T-cell (primary cell): ENCODE measurements around the gene RGCC. TPM values are rescaled to one million over a fixed set of nuclear protein-coding genes. Genes with fewer than 3 reads are reported as not detected.
A peak's percentile ranks its signal among the peaks of the same experiment; 100 is the strongest.
"Not testable (repeated sequence)": the region's sequence is repeated elsewhere in the genome, so short reads cannot be mapped to it uniquely, and the experiment has no call there.

Experiments used
- ATAC-seq, 4 experiments: fragments of 200-7000 bp in 3 of 4; fragments of 150-1000 bp in 1 of 4; cut with Tn5 transposase; replicated peaks in 1 of 4; 1 replicate in 3 of 4; 2 replicates in 1 of 4; pipeline ENCODE4 v1.10.0; 2021; ENCODE audit warnings: moderate library complexity in 3 of 4, mild to moderate bottlenecking in 2 of 4, moderate number of reproducible peaks in 1 of 4
- CTCF ChIA-PET, 2 donors: fragments of 300-600 bp; sonication (Branson Sonifier 250); formaldehyde crosslinking; loops; one replicate each; lab custom pipeline; 2022; ENCODE audit warnings: antibody characterized with exemption in 2 of 2; lab: Charles Lee
- POLR2A ChIA-PET, 2 donors: fragments of 300-600 bp; sonication (Branson Sonifier 250); formaldehyde crosslinking; loops; one replicate each; lab custom pipeline; 2022; ENCODE audit warnings: antibody characterized with exemption in 2 of 2; lab: Charles Lee
- DNase-seq, 35 experiments: peaks; one replicate each; pipeline versions ENCODE4 v3.0.0 to v3.0.0-alpha.2; 2013 to 2023
- H3K27ac ChIP-seq: one replicate; pipeline ENCODE4 v1.5.1; 2013; ENCODE audit warnings: low read length
- H3K27me3 ChIP-seq, 2 experiments: replicated peaks in 1 of 2; 1 replicate in 1 of 2; 2 replicates in 1 of 2; pipeline versions ENCODE4 v1.6.1 to v1.7.0; 2013; ENCODE audit warnings: low read length in 1 of 2, mixed read lengths in 1 of 2; ENCODE audit not compliant: control insufficient read depth in 2 of 2, insufficient read depth in 2 of 2; ENCODE audit errors: extremely low read depth in 1 of 2
- H3K36me3 ChIP-seq, 2 donors: 1 replicate in 1 of 2; 2 replicates in 1 of 2; pipeline versions ENCODE4 v1.6.1 to v1.7.0; 2013; ENCODE audit warnings: low read length in 1 of 2; ENCODE audit not compliant: control insufficient read depth in 2 of 2, insufficient read depth in 1 of 2; ENCODE audit errors: extremely low read depth in 1 of 2
- H3K4me1 ChIP-seq, 2 experiments: 1 replicate in 1 of 2; 2 replicates in 1 of 2; pipeline versions ENCODE4 v1.6.1 to v1.7.0; 2013; ENCODE audit warnings: low read length in 2 of 2, mixed read lengths in 1 of 2; ENCODE audit not compliant: insufficient read depth in 2 of 2, control insufficient read depth in 1 of 2; ENCODE audit errors: extremely low read depth in 1 of 2
- H3K4me3 ChIP-seq, 2 donors: 1 replicate in 1 of 2; 2 replicates in 1 of 2; pipeline versions ENCODE4 v1.5.1 to v1.7.0; 2013; ENCODE audit warnings: mild to moderate bottlenecking in 2 of 2, low read length in 1 of 2, moderate library complexity in 1 of 2; ENCODE audit not compliant: control insufficient read depth in 1 of 2; ENCODE audit errors: extremely low read depth in 1 of 2
- H3K9me3 ChIP-seq: 2 replicates; pipeline ENCODE4 v1.7.0; 2013
- H3K27ac Mint-ChIP-seq, 2 donors: one replicate each; pipeline ENCODE4 v1.8.0; 2020 to 2021; ENCODE audit warnings: mild to moderate bottlenecking in 2 of 2, mixed read lengths in 2 of 2
- H3K27me3 Mint-ChIP-seq, 2 donors: one replicate each; pipeline ENCODE4 v1.8.0; 2021 to 2022; ENCODE audit warnings: mixed read lengths in 2 of 2
- H3K36me3 Mint-ChIP-seq: one replicate; pipeline ENCODE4 v1.8.0; 2021; ENCODE audit warnings: mixed read lengths
- H3K4me1 Mint-ChIP-seq, 3 donors: one replicate each; pipeline ENCODE4 v1.8.0; 2020 to 2022; ENCODE audit warnings: mixed read lengths in 3 of 3, mild to moderate bottlenecking in 1 of 3
- H3K4me3 Mint-ChIP-seq, 3 donors: one replicate each; pipeline ENCODE4 v1.8.0; 2020 to 2022; ENCODE audit warnings: mild to moderate bottlenecking in 3 of 3, mixed read lengths in 3 of 3, moderate library complexity in 3 of 3
- H3K9me3 Mint-ChIP-seq, 3 donors: one replicate each; pipeline ENCODE4 v1.8.0; 2020 to 2022; ENCODE audit warnings: mixed read lengths in 3 of 3
- WGBS: methylation state at CpG from one replicate; pipeline ENCODE4 v1.1.5; 2013; ENCODE audit warnings: missing lambda C conversion rate; ENCODE audit not compliant: insufficient coverage; 5-methylcytosine and 5-hydroxymethylcytosine counted together
- total RNA-seq, 35 experiments: library from RNA in 6 of 35; stranded (reverse) in 6 of 35; fragments of 120-200 nt in 1 of 35; gene quantifications; one replicate each; pipeline versions ENCODE4 v1.2.1 to v1.2.4 and lab custom pipeline; 2013 to 2026

The RGCC gene
- total RNA-seq, 5 donors from 2014 or later (not counting 1 experiment from before 2014, with no cell fraction given) = 151 to 515 (median 166) TPM

DNA sequence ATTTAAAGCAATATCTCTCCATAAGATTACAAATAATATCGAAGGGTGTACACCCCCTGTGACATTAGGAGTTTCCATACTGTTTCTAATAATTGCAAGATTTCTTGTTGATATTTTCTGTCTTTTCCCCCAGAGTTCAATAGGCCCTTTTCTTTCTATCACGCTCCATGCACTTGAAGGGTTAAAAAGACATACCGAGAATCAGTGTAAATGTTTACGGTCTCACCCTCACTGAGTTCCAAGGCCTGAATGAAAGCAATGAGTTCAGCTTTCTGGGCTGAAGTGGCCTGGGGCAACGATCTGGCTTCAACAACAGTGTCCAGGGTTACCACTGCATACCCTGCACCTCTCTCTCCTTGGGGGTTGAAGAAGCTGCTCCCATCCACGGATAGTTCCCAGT lies 36.0 kb upstream of the RGCC start:
- H3K9me3 ChIP-seq, DNase-seq, H3K36me3 Mint-ChIP-seq, H3K9me3 Mint-ChIP-seq, H3K27me3 Mint-ChIP-seq, H3K36me3 ChIP-seq, H3K27ac Mint-ChIP-seq, H3K27me3 ChIP-seq, H3K4me3 Mint-ChIP-seq, H3K4me1 Mint-ChIP-seq, POLR2A ChIA-PET, H3K27ac ChIP-seq, CTCF ChIA-PET, ATAC-seq, H3K4me1 ChIP-seq, H3K4me3 ChIP-seq: not testable (repeated sequence)
- WGBS = 82% methylated on average over 2 of the region's 6 CpGs

DNA sequence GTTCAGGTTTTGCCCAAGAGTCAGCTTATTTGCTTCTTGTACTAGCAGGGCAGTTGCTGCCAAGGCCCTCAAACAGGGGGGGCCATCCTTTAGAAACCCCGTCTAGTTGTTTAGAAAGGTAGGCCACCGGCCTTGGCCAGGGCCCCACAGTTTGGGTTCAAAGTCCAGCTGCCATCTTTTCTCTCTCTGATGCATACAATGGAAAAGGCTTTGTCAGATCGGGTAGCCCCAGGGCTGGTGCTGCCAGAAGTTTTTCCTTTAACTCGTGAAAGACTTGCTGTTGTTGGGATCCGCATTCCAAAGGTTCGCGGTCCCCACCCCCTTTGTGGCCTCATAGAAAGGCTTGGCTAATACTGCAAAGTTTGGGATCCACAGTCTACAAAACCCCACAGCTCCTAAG lies 35.4 kb upstream of the RGCC start:
- ATAC-seq, H3K9me3 Mint-ChIP-seq, H3K27me3 Mint-ChIP-seq, H3K36me3 ChIP-seq, H3K4me3 ChIP-seq, H3K27ac ChIP-seq, H3K4me1 ChIP-seq, H3K4me1 Mint-ChIP-seq, H3K4me3 Mint-ChIP-seq, H3K27ac Mint-ChIP-seq, CTCF ChIA-PET, POLR2A ChIA-PET, H3K9me3 ChIP-seq, DNase-seq, H3K27me3 ChIP-seq, H3K36me3 Mint-ChIP-seq: not testable (repeated sequence)
- WGBS = 94% methylated on average over 6 of the region's 7 CpGs

GRCh38 chr13:41423259-41423658 lies 34.1 kb upstream of the RGCC start:
- 83% methylated on average over 8 of the region's 13 CpGs for WGBS
- H3K27ac Mint-ChIP-seq, H3K9me3 Mint-ChIP-seq, H3K27ac ChIP-seq, H3K4me1 ChIP-seq, ATAC-seq, H3K36me3 Mint-ChIP-seq, CTCF ChIA-PET, H3K9me3 ChIP-seq, H3K27me3 Mint-ChIP-seq, H3K4me3 Mint-ChIP-seq, H3K36me3 ChIP-seq, DNase-seq, H3K4me3 ChIP-seq: not testable (repeated sequence)
- H3K27me3 ChIP-seq = peaks cover 0 to 10% of the 10 kb centered on the region in 2 experiments
- POLR2A ChIA-PET = interaction anchor here in 1 of 2 donors (0.6 kb wide), 1 partner anchor 262 kb away, joined by 3 read pairs; no protein-coding TSS in a partner anchor
- peaks cover 5 to 20% (median 7%) of the 10 kb centered on the region in 3 donors for H3K4me1 Mint-ChIP-seq

- Histone ChIP-seq H3K4me1 (peaks cover 0 to 12% of the 10 kb centered on the region in 2 experiments), H3K27me3 (peaks cover 0 to 12% of the 10 kb centered on the region in 2 experiments)
- H3K4me3 ChIP-seq, H3K27ac Mint-ChIP-seq, ATAC-seq, H3K9me3 Mint-ChIP-seq, POLR2A ChIA-PET, DNase-seq, CTCF ChIA-PET, H3K36me3 ChIP-seq, H3K27ac ChIP-seq, H3K9me3 ChIP-seq, H3K27me3 Mint-ChIP-seq, H3K4me3 Mint-ChIP-seq, H3K36me3 Mint-ChIP-seq: not testable (repeated sequence)
- WGBS = no CpG with 5 or more reads among the region's 6 CpGs
- peaks cover 8 to 21% (median 10%) of the 10 kb centered on the region in 3 donors for H3K4me1 Mint-ChIP-seq
These were observed 32.7 kb upstream of the RGCC start for GRCh38 chr13:41424675-41425074.

DNA sequence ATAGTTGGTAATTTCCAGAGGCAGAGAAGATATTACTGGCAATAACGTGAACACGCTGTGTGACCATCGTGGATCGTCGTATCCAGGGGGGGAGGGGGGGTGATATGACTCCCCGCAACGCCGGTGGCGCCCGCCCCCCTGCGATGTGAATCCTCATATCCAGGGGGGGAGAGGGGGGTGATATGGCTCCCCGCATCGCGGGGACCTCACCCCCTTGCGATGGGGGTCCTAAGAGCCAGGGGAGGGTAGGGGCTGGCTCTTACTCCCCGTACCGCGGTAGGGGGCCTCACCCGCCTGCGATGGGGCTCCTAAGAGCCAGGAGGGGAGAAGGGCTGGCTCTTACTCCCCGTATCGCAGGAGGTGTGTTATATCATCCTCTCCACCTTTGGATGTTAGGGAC lies 31.3 kb upstream of the RGCC start:
- no peak overlapping the region for H3K4me3 Mint-ChIP-seq
- H3K36me3 ChIP-seq = no peaks in the 10 kb centered on the region
- H3K27me3 Mint-ChIP-seq = peaks cover 0 to 3% of the 10 kb centered on the region in 2 donors
- peaks cover 0 to 12% of the 10 kb centered on the region in 2 experiments for H3K4me1 ChIP-seq
- H3K9me3 ChIP-seq = no peaks in the 10 kb centered on the region
- peaks cover 0 to 12% of the 10 kb centered on the region in 2 experiments for H3K27me3 ChIP-seq
- H3K9me3 Mint-ChIP-seq = no peaks in the 10 kb centered on the region
- H3K27ac ChIP-seq = no peak overlapping the region
- 82% methylated on average over 8 of the region's 22 CpGs for WGBS
- no peak overlapping the region for H3K4me3 ChIP-seq
- ChIA-PET POLR2A (no interaction called here), CTCF (no interaction called here)
- peak overlapping the region in 1 of 2 donors; percentile 9 for H3K27ac Mint-ChIP-seq
- peaks cover 8 to 16% (median 10%) of the 10 kb centered on the region in 3 donors for H3K4me1 Mint-ChIP-seq
- ATAC-seq (no peak), DNase-seq (no peak)
- H3K36me3 Mint-ChIP-seq = no peaks in the 10 kb centered on the region

GRCh38 chr13:41427666-41428065 lies 29.7 kb upstream of the RGCC start:
- Histone ChIP-seq H3K4me3 (peak overlapping the region in 1 of 2 donors; percentile 56), H3K9me3 (no peaks in the 10 kb centered on the region), H3K27ac (no peak overlapping the region), H3K36me3 (no peaks in the 10 kb centered on the region), H3K4me1 (peaks cover 0 to 12% of the 10 kb centered on the region in 2 experiments), H3K27me3 (peaks cover 0 to 12% of the 10 kb centered on the region in 2 experiments)
- Mint-ChIP-seq H3K27ac (no peak overlapping the region), H3K36me3 (no peaks in the 10 kb centered on the region), H3K4me3 (peak overlapping the region; percentile 60 to 68 (median 64)), H3K4me1 (peaks cover 8 to 16% (median 10%) of the 10 kb centered on the region in 3 donors), H3K9me3 (no peaks in the 10 kb centered on the region), H3K27me3 (peaks cover 0 to 3% of the 10 kb centered on the region in 2 donors)
- DNase-seq (no peak), ATAC-seq (peak in 2 of 4 experiments; percentile 26 to 28)
- ChIA-PET CTCF (no interaction called here), POLR2A (no interaction called here)
- WGBS = no CpG with 5 or more reads among the region's 17 CpGs
